22Rv1 (cell line): ENCODE data around the gene SRF.
"Not testable (repeated sequence)": the region's sequence is repeated elsewhere in the genome, so short reads cannot be mapped to it uniquely, and the experiment has no call there.

Experiments used
- ZFX ChIP-seq: fragments of 450-650 bp; IDR thresholded peaks from 2 replicates; pipeline ENCODE4 v1.6.1; 2017; ENCODE audit warnings: antibody characterized with exemption, borderline replicate concordance
- TF ChIP-seq, protein P1 (sequence below): fragments of 450-650 bp; IDR thresholded peaks from 2 replicates; pipeline ENCODE4 v1.5.1; 2017; ENCODE audit warnings: mild to moderate bottlenecking

DNA sequence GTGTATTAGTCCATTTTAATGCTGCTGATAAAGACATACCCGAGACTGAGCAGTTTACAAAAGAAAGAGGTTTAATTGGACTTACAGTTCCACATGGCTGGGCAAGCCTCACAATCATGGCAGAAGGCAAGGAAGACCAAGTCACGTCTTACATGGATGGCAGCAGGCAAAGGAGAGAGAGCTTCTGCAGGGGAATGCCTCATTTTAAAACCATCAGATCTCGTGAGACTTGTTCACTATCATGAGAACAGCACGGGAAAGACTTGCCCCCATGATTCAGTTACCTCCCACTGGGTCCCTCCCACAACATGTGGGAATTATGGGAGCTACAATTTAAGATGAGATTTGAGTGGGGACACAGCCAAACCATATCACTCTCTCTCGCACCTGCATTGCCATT, 39.7 kb upstream of the SRF start:
- TF ChIP-seq, protein P1, sequence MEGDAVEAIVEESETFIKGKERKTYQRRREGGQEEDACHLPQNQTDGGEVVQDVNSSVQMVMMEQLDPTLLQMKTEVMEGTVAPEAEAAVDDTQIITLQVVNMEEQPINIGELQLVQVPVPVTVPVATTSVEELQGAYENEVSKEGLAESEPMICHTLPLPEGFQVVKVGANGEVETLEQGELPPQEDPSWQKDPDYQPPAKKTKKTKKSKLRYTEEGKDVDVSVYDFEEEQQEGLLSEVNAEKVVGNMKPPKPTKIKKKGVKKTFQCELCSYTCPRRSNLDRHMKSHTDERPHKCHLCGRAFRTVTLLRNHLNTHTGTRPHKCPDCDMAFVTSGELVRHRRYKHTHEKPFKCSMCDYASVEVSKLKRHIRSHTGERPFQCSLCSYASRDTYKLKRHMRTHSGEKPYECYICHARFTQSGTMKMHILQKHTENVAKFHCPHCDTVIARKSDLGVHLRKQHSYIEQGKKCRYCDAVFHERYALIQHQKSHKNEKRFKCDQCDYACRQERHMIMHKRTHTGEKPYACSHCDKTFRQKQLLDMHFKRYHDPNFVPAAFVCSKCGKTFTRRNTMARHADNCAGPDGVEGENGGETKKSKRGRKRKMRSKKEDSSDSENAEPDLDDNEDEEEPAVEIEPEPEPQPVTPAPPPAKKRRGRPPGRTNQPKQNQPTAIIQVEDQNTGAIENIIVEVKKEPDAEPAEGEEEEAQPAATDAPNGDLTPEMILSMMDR = not testable (repeated sequence)
- TF ChIP-seq ZFX = not testable (repeated sequence)
